IPS DF 6.9 (cell line): ENCODE data around the gene CNTD1.
A peak's percentile ranks its signal among the peaks of the same experiment; 100 is the strongest.

Experiments used
- DNase-seq: peaks from one replicate; pipeline ENCODE4 v3.0.0-alpha.2; 2013; ENCODE audit warnings: low read depth, low spot score
- H3K27ac ChIP-seq: one replicate; pipeline ENCODE4 v1.5.1; 2013; ENCODE audit warnings: low read length, control low read depth
- H3K27me3 ChIP-seq: 2 replicates; pipeline ENCODE4 v1.6.1; 2013; ENCODE audit warnings: mild to moderate bottlenecking, low read length; ENCODE audit not compliant: control insufficient read depth, insufficient read depth
- H3K36me3 ChIP-seq: 2 replicates; pipeline ENCODE4 v1.6.1; 2013; ENCODE audit warnings: low read length; ENCODE audit not compliant: control insufficient read depth, insufficient read depth
- H3K4me1 ChIP-seq: 2 replicates; pipeline ENCODE4 v1.6.1; 2013; ENCODE audit warnings: low read length; ENCODE audit not compliant: control insufficient read depth, insufficient read depth
- H3K4me3 ChIP-seq: 2 replicates; pipeline ENCODE4 v1.5.1; 2013; ENCODE audit warnings: mild to moderate bottlenecking, low read length
- H3K9me3 ChIP-seq: 2 replicates; pipeline ENCODE4 v1.6.1; 2013; ENCODE audit warnings: low read length, inconsistent platforms; ENCODE audit not compliant: control insufficient read depth, insufficient read depth
- WGBS: extraction: QIAGEN DNeasy Blood & Tissue Kit; methylation state at CpG from one replicate; pipeline ENCODE4 v1.1.7; 2013; ENCODE audit warnings: mixed read lengths, missing lambda C conversion rate; ENCODE audit not compliant: insufficient read length, insufficient coverage; 5-methylcytosine and 5-hydroxymethylcytosine counted together

Gene CNTD1, protein sequence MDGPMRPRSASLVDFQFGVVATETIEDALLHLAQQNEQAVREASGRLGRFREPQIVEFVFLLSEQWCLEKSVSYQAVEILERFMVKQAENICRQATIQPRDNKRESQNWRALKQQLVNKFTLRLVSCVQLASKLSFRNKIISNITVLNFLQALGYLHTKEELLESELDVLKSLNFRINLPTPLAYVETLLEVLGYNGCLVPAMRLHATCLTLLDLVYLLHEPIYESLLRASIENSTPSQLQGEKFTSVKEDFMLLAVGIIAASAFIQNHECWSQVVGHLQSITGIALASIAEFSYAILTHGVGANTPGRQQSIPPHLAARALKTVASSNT

DNA sequence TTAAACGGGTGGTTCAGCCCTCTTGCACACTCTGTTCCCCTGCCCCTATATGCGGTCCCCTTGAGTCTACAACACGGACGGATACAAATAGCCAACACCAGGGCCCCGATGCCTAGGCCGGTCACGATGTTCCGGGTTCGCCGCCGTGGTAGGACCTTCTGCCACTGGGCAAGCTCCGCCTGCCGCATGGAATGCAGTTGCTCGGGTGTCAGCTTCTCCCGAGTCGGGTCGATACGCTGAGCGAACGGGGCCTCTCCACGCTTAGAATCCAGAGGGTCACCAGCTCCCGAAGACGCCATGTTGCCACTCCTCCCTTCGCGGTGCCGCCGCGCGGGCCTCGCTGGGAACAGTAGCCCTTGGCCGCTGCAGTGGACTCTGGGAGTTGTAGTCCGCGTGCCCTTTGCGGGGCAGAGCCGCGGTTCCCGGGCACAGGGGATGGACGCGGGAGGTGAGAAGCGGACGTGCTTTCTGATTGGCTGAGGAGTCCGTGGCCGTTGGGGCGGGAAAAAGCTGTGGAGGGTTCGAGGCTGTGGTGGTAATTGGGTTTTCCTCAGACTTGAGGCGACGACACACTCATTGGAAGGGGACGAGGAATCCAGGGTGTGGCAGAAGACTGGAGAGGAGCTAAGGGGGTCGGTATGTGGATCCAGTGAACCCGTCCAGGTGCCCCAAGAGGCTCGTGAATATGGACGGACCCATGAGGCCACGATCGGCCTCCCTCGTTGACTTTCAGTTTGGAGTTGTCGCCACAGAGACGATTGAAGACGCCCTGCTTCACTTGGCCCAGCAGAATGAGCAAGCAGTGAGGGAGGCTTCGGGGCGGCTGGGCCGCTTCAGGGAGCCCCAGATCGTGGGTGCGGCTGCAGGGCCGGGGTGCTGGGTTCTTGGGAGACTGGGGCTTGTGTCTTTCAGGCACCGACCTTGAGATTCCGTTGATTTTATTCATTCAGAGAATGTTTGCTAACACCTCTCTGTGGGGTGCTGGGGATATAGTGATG lies at the start of gene CNTD1, which contains the start of gene COA3:
Gene CNTD1, plus strand, starts transcription at position 479 of the 998 bp plus-strand sequence. Its CDS starts 207 bp downstream, at position 686.
Gene COA3, minus strand, starts transcription at position 322 of the 998 bp plus-strand sequence. Its CDS starts 23 bp downstream, at position 299.
- Histone ChIP-seq H3K4me1 (no peaks in the 10 kb centered on the region), H3K27ac (no peak within 1 kb of the TSS)
- WGBS: no CpG with 5 or more reads among the region's 66 CpGs

DNA sequence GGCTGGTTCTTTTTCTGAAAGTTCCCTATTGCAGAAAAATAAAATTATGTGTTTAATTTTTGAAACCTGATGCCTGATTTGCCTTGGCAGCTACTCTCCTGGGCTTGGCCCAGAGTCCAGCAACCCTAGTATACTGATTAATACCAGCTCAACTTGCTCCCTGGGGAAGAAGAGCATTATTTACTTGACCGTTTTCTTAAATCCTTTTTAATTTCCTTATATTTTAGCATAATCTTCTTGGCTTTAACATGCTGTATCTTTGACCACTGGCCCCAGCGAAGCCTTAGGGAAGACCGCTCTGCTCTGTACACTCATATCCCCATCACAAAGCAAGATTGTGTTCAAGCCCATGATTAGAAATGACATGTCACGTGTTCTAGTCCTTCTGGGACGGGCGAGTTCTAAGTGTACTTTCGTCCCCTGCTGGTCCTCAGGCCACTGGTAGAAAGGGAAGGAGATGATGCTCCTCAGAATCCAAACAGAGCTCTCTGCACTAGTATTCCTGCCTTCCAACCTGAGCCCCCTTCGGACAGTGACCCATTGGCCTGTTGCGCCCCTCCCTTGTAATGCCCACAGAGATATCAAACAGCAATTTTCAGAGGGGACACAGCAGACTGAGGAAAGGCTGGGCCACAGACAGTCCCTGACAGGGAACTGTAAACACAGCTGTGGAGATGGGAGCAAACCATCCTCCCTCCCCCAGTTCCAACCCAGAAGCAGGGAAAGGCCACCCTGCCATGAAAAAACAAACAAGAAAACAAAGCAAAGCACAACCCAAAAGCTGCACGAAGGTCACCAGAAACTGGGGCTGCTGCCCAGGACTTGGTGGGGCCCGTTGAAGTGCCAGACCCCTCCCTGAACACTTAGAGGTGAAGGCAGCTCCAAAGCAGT lies 49.5 kb upstream of the CNTD1 start:
- Histone ChIP-seq H3K27ac (no peak overlapping the region), H3K27me3 (peaks cover 8% of the 10 kb centered on the region; the same call in 1 of the 2 replicates), H3K9me3 (no peaks in the 10 kb centered on the region), H3K4me1 (no peaks in the 10 kb centered on the region), H3K4me3 (no peak overlapping the region), H3K36me3 (no peaks in the 10 kb centered on the region)
- no CpG with 5 or more reads among the region's 11 CpGs for WGBS
- DNase-seq: no peak

More for the DNA sequence above, at the start of gene CNTD1, which contains the start of gene COA3:
- no peaks in the 10 kb centered on the region for H3K9me3 ChIP-seq
- H3K4me3 ChIP-seq: peak within 1 kb of the TSS; percentile 85
- H3K27me3 ChIP-seq: peaks cover 2% of the 10 kb centered on the region; the same call in 1 of the 2 replicates
- DNase-seq: peak; percentile 79
- H3K36me3 ChIP-seq: peaks cover 4% of the 10 kb centered on the region; the same call in 1 of the 2 replicates

DNA sequence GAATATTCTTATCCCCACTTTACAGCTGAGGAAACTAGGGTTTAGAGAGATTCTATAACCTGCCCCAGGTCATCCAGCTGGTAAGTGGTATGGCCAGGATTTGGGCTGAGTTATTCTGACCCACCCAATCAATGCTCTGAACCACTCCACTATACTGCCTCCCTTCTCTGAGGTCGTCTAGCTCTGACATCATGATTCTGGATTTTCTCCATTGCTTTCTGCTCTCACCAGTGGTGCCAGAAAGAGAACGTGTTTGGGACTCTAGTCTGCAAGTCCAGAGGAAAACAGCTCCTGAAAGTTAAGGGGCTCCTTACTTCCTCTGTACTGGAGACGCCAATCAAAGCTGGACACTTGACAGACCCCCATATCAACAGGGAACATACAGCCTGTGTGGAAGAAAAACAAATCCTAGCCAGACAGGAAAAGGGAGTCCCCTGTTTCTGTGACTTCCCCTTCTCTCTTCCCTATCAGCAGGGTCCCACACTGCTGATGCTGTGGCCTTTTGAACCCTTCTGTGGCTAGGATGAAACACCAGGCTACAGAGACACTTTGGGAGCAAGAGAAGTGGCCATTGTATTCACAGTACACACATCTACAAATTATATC lies 47.8 kb upstream of the CNTD1 start:
- no CpG with 5 or more reads among the region's 3 CpGs for WGBS
- no peaks in the 10 kb centered on the region for H3K36me3 ChIP-seq

DNA sequence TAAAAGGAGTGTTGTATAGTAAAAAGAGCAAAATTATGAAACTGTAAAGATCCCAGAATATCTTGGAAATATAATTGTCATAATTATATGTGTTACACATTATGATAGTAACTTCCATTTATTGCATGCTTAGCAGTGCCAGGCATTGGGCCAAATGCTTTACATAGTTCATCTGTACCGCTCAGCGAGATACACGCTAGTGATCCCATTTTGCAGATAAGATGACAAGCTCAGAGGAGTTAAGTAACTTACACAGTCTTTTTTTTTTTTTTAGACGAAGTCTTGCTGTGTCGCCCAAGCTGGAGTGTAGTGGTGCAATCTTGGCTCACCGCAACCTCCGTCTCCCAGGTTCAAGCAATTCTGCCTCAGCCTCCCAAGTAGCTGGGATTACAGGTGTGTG lies 47.0 kb upstream of the CNTD1 start:
- no peak overlapping the region for H3K27ac ChIP-seq
- WGBS: no CpG with 5 or more reads among the region's 7 CpGs
- no peak for DNase-seq
- no peaks in the 10 kb centered on the region for H3K36me3 ChIP-seq
- H3K9me3 ChIP-seq: no peaks in the 10 kb centered on the region
- no peaks in the 10 kb centered on the region for H3K27me3 ChIP-seq
- H3K4me3 ChIP-seq: no peak overlapping the region
- H3K4me1 ChIP-seq: no peaks in the 10 kb centered on the region

More for the DNA sequence above, 47.8 kb upstream of the CNTD1 start:
- no peak for DNase-seq
- Histone ChIP-seq H3K4me1 (no peaks in the 10 kb centered on the region), H3K4me3 (no peak overlapping the region), H3K27me3 (peaks cover 2% of the 10 kb centered on the region; the same call in 1 of the 2 replicates), H3K27ac (no peak overlapping the region), H3K9me3 (no peaks in the 10 kb centered on the region)

- DNase-seq: no peak
- Histone ChIP-seq H3K4me3 (no peak overlapping the region), H3K4me1 (no peaks in the 10 kb centered on the region), H3K27me3 (peaks cover 2% of the 10 kb centered on the region; the same call in 1 of the 2 replicates), H3K9me3 (no peaks in the 10 kb centered on the region), H3K36me3 (no peaks in the 10 kb centered on the region), H3K27ac (no peak overlapping the region)
- no CpG with 5 or more reads among the region's 3 CpGs for WGBS
Measured at GRCh38 chr17:42754782-42755181, 43.9 kb upstream of the CNTD1 start.

- DNase-seq: no peak
- Histone ChIP-seq H3K27ac (no peak overlapping the region), H3K9me3 (no peaks in the 10 kb centered on the region), H3K4me1 (peaks cover 3% of the 10 kb centered on the region; the same call in 1 of the 2 replicates), H3K27me3 (peaks cover 8% of the 10 kb centered on the region; the same call in 1 of the 2 replicates), H3K4me3 (peak overlapping the region; percentile 41; the same call in 1 of the 2 replicates), H3K36me3 (no peaks in the 10 kb centered on the region)
- no CpG with 5 or more reads among the region's 11 CpGs for WGBS
Measured at GRCh38 chr17:42759982-42760651, 38.5 kb upstream of the CNTD1 start.

DNA sequence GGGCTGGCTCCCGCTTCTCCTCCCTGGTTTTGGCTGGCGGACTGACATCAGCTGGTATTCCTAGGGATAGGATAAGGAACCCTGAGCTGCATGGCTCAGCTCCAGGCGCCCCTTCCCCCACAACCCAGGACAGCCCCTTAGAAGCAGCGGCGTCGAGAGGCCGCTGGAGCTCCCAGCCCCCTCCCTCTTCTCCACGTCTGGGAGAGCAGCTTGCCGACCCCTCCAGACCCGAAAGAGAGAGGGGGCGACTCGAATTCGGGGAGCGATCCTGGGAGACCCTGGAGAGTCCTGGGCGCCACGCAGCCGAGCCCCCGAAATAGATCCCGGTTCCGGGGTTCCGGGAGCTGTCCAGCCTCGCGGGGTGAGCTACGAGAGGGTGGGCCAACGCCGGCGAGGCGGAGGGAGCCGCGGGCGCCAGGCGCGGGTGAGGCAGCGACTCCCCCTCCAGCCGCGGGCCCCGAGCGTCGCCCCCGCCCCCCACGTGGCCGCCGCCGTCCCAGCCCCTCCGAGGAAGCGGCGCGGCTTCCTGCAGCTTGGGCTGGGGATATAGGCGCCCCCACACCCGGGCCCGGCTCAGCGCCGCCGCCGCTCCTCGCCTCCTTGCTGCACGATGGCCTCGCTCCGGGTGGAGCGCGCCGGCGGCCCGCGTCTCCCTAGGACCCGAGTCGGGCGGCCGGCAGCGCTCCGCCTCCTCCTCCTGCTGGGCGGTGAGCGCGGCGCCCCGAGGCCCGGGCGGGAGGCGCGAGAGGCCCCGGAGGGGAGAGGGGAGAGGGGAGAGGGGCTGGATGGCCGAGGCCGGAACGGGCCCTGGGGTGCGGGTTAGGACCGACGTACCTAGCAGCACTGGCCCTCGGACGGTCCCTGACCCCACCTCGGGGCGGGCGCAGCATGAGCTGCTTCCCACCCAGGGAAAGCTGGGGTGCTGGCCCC lies 37.7 kb upstream of the CNTD1 start, which contains the start of gene RAMP2:
Gene RAMP2, plus strand, starts transcription at position 576 of the 930 bp plus-strand sequence. Its CDS starts 35 bp downstream, at position 611.
- Histone ChIP-seq H3K4me3 (peak within 1 kb of the TSS; percentile 41; the same call in 1 of the 2 replicates), H3K9me3 (no peaks in the 10 kb centered on the region), H3K36me3 (no peaks in the 10 kb centered on the region), H3K4me1 (peaks cover 3% of the 10 kb centered on the region; the same call in 1 of the 2 replicates), H3K27ac (no peak within 1 kb of the TSS), H3K27me3 (peaks cover 8% of the 10 kb centered on the region; the same call in 1 of the 2 replicates)
- DNase-seq: no peak
- no CpG with 5 or more reads among the region's 92 CpGs for WGBS

DNA sequence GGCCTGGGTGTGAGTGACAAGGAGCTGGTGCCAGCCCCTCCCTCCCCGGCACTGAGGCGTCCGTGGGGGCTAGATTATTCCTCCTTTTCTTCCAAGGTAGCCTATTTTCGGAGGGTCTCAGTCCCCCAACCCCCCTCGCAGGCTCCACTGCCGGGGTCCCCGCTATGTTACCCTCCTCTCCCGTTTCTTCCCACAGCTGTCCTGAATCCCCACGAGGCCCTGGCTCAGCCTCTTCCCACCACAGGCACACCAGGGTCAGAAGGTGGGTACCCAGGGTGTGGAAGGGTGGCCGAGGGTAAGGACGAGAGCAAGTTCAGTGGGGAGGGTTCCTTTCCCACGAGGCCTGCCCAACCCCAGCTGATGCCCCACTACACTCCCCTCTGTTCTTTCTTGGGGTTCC lies 37.0 kb upstream of the CNTD1 start:
- Histone ChIP-seq H3K36me3 (no peaks in the 10 kb centered on the region), H3K27ac (no peak overlapping the region), H3K27me3 (peaks cover 8% of the 10 kb centered on the region; the same call in 1 of the 2 replicates), H3K4me1 (peaks cover 3% of the 10 kb centered on the region; the same call in 1 of the 2 replicates), H3K4me3 (no peak overlapping the region), H3K9me3 (no peaks in the 10 kb centered on the region)
- no CpG with 5 or more reads among the region's 12 CpGs for whole genome bisulfite sequencing
- DNase-seq: no peak
